Nephron progenitor cell (in vitro differentiated cells): ENCODE data around the gene DHRS4.
"Not testable (repeated sequence)": the region's sequence is repeated elsewhere in the genome, so short reads cannot be mapped to it uniquely, and the experiment has no call there.

Experiments
- DNase-seq: peaks from one replicate; pipeline ENCODE4 v3.0.0; 2021
- H3K27ac Mint-ChIP-seq: 2 replicates; pipeline ENCODE4 v1.8.0; 2021; ENCODE audit warnings: mild to moderate bottlenecking, moderate library complexity, mixed read lengths
- H3K27me3 Mint-ChIP-seq: 2 replicates; pipeline ENCODE4 v1.8.0; 2021; ENCODE audit warnings: mild to moderate bottlenecking, low read depth, mixed read lengths; ENCODE audit not compliant: poor library complexity
- H3K36me3 Mint-ChIP-seq: 2 replicates; pipeline ENCODE4 v1.8.0; 2021; ENCODE audit warnings: low read depth, mixed read lengths
- H3K4me1 Mint-ChIP-seq: 2 replicates; pipeline ENCODE4 v1.8.0; 2021; ENCODE audit warnings: mixed read lengths
- H3K4me3 Mint-ChIP-seq: 2 replicates; pipeline ENCODE4 v1.8.0; 2021; ENCODE audit warnings: mild to moderate bottlenecking, moderate library complexity, mixed read lengths
- H3K9me3 Mint-ChIP-seq: 2 replicates; pipeline ENCODE4 v1.8.0; 2021; ENCODE audit warnings: mild to moderate bottlenecking, moderate library complexity, mixed read lengths
- CTCF ChIP-seq: fragments of 200-600 bp; sonication (generic); IDR thresholded peaks from 2 replicates; pipeline ENCODE4 v1.5.0; 2021; ENCODE audit warnings: antibody characterized with exemption

The DHRS4 gene

GRCh38 chr14:23984891-23985602 is 31.5 kb downstream of the DHRS4 start:
- no peak for TF ChIP-seq CTCF

GRCh38 chr14:23988223-23988606 is 34.6 kb downstream of the DHRS4 start:
- not testable (repeated sequence) for H3K36me3 Mint-ChIP-seq

More at GRCh38 chr14:23984891-23985602, 31.5 kb downstream of the DHRS4 start:
- H3K4me3 Mint-ChIP-seq = no peak overlapping the region
- H3K36me3 Mint-ChIP-seq = peaks cover 7% of the 10 kb centered on the region
- H3K27ac Mint-ChIP-seq = no peak overlapping the region
- DNase-seq = no peak
- H3K9me3 Mint-ChIP-seq = peaks cover 9% of the 10 kb centered on the region
- H3K4me1 Mint-ChIP-seq = peaks cover 39% of the 10 kb centered on the region
- no peaks in the 10 kb centered on the region for H3K27me3 Mint-ChIP-seq

GRCh38 chr14:23988607-23989363 is 35.2 kb downstream of the DHRS4 start, which contains the start of gene DHRS4L2:
DHRS4L2 (plus strand) TSS chr14:23988929; CDS start chr14:23988948, 19 bp downstream.
- DNase-seq = peak; percentile 87
- Mint-ChIP-seq H3K27ac (peak within 1 kb of the TSS; percentile 25), H3K4me1 (peaks cover 34% of the 10 kb centered on the region), H3K4me3 (peak within 1 kb of the TSS; percentile 78)
- not testable (repeated sequence) for H3K27me3 Mint-ChIP-seq, H3K36me3 Mint-ChIP-seq, H3K9me3 Mint-ChIP-seq

More at GRCh38 chr14:23988223-23988606, 34.6 kb downstream of the DHRS4 start:
- not testable (repeated sequence) for H3K27ac Mint-ChIP-seq, DNase-seq, H3K9me3 Mint-ChIP-seq, H3K27me3 Mint-ChIP-seq
- H3K4me1 Mint-ChIP-seq = peaks cover 34% of the 10 kb centered on the region
- H3K4me3 Mint-ChIP-seq = peak overlapping the region; percentile 71

GRCh38 chr14:23989734-23990445 is 36.3 kb downstream of the DHRS4 start:
- not testable (repeated sequence) for H3K27ac Mint-ChIP-seq, DNase-seq, H3K27me3 Mint-ChIP-seq, H3K36me3 Mint-ChIP-seq, H3K9me3 Mint-ChIP-seq
- Mint-ChIP-seq H3K4me3 (peak overlapping the region; percentile 78), H3K4me1 (peaks cover 34% of the 10 kb centered on the region)

GRCh38 chr14:23990961-23991360 is 37.4 kb downstream of the DHRS4 start:
- not testable (repeated sequence) for DNase-seq, H3K36me3 Mint-ChIP-seq, H3K27me3 Mint-ChIP-seq, H3K4me3 Mint-ChIP-seq, H3K9me3 Mint-ChIP-seq
- peaks cover 34% of the 10 kb centered on the region for H3K4me1 Mint-ChIP-seq
- H3K27ac Mint-ChIP-seq = peak overlapping the region; percentile 70

- not testable (repeated sequence) for H3K4me3 Mint-ChIP-seq, H3K27ac Mint-ChIP-seq, H3K36me3 Mint-ChIP-seq, DNase-seq, H3K27me3 Mint-ChIP-seq, H3K9me3 Mint-ChIP-seq
- H3K4me1 Mint-ChIP-seq = peaks cover 15% of the 10 kb centered on the region
These were observed 39.5 kb downstream of the DHRS4 start for GRCh38 chr14:23993042-23993441.

GRCh38 chr14:23996009-23996408 is 42.4 kb downstream of the DHRS4 start:
- not testable (repeated sequence) for DNase-seq, H3K27ac Mint-ChIP-seq, H3K4me1 Mint-ChIP-seq, H3K27me3 Mint-ChIP-seq, H3K9me3 Mint-ChIP-seq, H3K36me3 Mint-ChIP-seq, H3K4me3 Mint-ChIP-seq

- H3K9me3 Mint-ChIP-seq, H3K27me3 Mint-ChIP-seq, H3K27ac Mint-ChIP-seq, H3K4me1 Mint-ChIP-seq, H3K4me3 Mint-ChIP-seq, DNase-seq, H3K36me3 Mint-ChIP-seq: not testable (repeated sequence)
These were observed 43.3 kb downstream of the DHRS4 start for GRCh38 chr14:23996825-23997224.

- DNase-seq, H3K4me3 Mint-ChIP-seq, H3K27me3 Mint-ChIP-seq: not testable (repeated sequence)
These were observed 46.1 kb downstream of the DHRS4 start for GRCh38 chr14:23999640-24000039.

GRCh38 chr14:24001078-24001477 is 47.5 kb downstream of the DHRS4 start:
- not testable (repeated sequence) for H3K36me3 Mint-ChIP-seq, H3K4me1 Mint-ChIP-seq, H3K4me3 Mint-ChIP-seq, DNase-seq, H3K27me3 Mint-ChIP-seq, H3K9me3 Mint-ChIP-seq, H3K27ac Mint-ChIP-seq

More at GRCh38 chr14:23999640-24000039, 46.1 kb downstream of the DHRS4 start:
- H3K27ac Mint-ChIP-seq, H3K9me3 Mint-ChIP-seq, H3K36me3 Mint-ChIP-seq, H3K4me1 Mint-ChIP-seq: not testable (repeated sequence)

- H3K36me3 Mint-ChIP-seq, DNase-seq, H3K4me1 Mint-ChIP-seq, H3K27me3 Mint-ChIP-seq, H3K27ac Mint-ChIP-seq, H3K9me3 Mint-ChIP-seq, H3K4me3 Mint-ChIP-seq: not testable (repeated sequence)
These were observed 48.1 kb downstream of the DHRS4 start for GRCh38 chr14:24001679-24002078.

- DNase-seq, H3K4me3 Mint-ChIP-seq, H3K27ac Mint-ChIP-seq, H3K36me3 Mint-ChIP-seq, H3K9me3 Mint-ChIP-seq, H3K27me3 Mint-ChIP-seq: not testable (repeated sequence)
- peaks cover 22% of the 10 kb centered on the region for H3K4me1 Mint-ChIP-seq
These were observed 52.9 kb downstream of the DHRS4 start for GRCh38 chr14:24006471-24006816.
